Retina (tissue), 1 donor: ENCODE data around the gene CWF19L2.
"Not testable (repeated sequence)": the region's sequence is repeated elsewhere in the genome, so short reads cannot be mapped to it uniquely, and the experiment has no call there.

Source experiments
- DNase-seq: peaks from one replicate; pipeline ENCODE4 v3.0.0-alpha.2; 2016

The CWF19L2 gene

DNA sequence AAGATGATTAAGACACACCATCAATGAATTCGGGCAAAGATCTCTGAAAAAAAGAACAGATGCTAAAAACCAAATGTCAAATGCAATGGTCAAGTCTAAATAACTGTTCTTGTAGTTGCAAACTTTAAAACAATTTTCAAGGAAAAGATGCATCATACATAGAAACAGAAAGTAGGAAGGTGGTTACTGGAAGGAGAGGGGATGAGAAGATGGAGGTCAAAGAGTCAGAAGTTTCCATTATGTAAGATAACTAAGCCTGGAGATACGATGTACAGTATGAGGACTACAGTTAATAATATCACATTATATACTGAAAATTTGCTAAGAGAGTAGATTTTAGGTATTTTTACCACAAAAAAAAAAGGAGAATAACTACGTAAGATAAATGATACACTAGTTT is 27.1 kb downstream of the CWF19L2 start:
- no peak for DNase-seq

DNA sequence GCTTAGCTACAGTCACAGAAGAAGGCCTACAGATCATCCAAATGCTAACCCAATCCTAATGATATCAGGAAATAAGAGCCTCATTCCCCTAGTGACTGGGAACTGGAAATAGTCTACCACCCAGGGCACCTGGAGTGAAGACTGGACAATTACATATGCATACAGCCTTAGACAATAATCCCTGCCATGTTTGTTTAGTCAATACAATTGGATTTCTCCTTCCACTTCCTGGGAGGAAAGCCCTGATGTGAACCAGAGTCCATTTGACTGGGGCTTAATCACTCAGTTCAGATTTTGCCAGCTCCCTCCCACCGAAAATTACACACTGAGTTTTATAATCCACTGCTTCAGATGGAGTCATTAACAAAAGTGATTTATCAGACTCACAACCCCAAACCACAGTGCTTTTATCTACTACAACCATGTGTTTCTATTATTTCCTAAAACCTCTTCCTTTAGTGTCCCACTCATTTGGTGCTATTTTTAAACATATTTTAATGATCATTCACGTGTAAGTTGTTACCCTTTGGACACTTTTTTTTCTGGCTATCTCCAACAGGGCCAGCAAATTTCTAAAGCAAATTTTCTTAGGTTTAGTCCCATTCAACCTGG is 29.9 kb downstream of the CWF19L2 start:
- DNase-seq: no peak

DNA sequence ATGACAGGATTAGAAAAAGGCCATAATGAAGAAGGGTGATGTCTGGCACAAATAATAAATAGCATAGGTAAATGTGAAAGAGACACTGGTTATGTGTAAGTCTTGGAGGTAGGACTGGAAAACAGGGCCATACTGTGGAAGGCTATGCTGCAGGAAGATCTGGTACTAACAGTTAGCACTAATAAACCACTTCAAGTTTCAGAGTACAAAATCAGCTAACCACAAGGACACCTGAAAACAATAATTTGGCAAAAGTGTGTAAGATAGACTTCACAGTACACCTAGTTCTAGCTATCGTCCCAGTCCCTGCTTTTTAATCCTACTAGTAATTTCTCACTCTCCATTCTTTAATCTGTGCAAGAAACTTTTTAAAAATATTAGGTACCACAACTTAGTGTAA is 44.3 kb downstream of the CWF19L2 start:
- no peak for DNase-seq

DNA sequence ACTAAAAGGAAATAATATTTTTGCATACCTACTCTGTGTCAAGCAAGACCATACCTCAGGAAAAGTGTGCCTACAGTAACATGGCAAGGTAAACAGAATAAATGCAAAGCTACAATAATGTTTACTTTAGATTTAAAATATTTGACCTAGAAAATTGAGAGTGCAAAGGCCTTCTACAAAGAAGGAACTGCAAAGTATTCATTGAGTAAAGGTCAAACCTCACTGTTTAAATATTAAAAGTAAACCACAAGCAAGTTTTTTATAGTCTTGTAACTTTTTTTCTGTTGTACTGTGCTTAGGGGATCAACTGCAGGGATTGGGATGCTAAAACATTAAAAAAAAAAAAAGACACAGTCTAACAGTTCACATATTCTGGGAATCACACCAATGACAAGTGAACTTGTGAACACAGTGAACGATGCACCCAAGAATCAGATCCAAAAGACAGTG is 48.8 kb downstream of the CWF19L2 start:
- DNase-seq: no peak

DNA sequence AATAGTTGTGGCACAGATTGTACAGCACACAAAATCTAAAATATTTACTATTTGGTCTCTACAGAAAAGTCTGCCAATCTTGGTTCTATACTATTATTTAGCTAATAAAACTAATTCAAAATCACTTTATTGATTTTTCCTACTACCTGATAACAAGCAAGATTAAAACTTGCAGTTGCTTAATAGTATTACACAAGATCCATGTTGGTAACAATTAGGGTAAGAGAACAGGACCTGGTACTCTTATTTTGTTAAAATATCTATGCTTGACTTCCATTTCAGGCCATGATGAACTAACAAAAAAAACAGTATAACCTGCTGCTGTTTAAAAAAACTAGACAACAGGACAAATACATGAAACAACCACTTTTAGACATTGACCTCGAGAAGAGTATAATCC is 52.4 kb downstream of the CWF19L2 start:
- DNase-seq: no peak

DNA sequence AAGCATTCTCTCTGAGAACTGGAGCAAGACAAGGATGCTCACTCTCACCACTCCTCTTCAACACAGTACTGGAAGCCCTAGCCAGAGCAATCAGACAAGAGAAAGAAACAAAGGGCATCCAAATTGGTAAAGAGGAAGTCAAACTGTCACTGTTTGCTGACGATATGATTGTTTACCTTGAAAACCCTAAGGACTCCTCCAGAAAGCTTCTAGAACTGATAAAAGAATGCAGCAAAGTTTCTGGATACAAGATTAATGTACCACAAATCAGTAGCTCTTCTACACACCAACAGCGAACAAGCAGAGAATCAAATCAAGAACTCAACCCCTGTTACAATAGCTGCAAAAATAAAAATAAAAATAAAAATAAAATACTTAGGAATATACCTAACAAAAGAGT is 56.5 kb downstream of the CWF19L2 start:
- DNase-seq: not testable (repeated sequence)

DNA sequence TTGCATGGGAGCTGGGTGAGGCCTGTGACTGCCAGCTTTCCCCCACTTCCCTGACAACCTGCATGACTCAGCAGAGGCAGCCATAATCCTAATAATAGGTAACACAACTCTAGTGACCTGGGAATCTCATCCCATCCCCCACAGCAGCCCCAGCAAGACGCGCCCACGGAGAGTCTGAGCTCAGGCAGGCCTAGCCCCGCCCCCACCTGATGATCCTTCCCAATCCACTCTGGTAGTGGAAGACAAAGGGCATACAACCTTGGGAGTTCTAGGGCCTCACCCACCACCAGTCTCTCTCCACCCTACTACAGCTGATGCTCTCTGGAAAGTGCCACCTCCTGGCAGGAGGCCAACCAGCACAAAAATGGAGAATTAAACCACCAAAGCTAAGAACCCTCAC is 60.3 kb downstream of the CWF19L2 start:
- no peak for DNase-seq

DNA sequence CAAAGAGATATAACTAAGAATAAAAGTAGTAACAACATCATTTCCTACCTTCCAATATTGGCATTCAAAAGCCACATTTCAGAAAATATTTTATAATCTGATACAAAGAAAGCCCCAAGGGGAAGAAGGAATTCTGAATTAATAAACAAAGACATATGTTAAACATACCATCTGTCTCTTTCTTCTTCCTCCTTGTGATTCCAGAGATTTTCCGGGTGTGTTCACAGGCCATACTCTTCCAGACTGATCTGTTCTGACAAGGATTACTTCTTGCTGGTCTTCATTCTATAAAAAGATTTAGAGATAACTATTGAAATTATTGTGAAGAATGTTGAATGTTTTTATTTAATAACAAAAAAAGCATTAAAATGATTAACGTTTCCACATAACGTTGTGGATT is 65.0 kb downstream of the CWF19L2 start:
- no peak for DNase-seq

DNA sequence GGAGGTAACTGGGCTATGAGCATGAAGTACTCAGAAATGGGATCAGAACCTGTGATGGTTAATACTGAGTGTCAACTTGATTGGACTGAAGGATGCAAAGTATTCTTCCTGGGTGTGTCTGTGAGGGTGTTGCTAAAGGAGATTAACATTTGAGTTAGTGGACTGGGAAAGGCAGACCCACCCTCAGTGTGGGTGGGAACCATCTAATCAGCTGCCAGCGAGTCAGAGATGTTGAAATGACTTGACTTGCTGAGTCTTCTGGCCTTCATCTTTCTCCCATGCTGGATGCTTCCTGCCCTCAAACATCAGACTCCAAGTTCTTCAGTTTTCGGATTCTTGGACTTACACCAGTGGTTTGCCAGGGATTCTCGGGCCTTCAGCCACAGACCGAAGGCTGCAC is 66.9 kb downstream of the CWF19L2 start:
- not testable (repeated sequence) for DNase-seq

DNA sequence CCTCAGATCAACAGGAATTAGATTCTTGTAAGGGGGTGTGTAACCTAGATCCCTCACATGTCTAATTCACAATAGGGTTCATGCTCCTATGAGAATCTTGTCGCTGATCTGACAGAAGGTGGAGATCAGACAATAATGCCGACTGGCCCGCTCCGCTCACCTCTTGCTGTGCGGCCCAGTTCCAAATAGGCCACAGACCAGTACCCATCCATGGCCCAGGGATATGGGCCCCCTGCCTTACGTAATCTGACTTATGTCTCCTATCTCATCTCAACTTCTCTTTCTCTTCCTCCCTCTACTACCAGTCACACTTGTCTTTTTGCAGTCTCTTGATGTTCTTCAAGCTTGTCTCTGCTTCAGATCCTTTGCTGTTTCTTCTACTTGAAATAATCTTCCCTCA is 70.0 kb downstream of the CWF19L2 start:
- DNase-seq: no peak

DNA sequence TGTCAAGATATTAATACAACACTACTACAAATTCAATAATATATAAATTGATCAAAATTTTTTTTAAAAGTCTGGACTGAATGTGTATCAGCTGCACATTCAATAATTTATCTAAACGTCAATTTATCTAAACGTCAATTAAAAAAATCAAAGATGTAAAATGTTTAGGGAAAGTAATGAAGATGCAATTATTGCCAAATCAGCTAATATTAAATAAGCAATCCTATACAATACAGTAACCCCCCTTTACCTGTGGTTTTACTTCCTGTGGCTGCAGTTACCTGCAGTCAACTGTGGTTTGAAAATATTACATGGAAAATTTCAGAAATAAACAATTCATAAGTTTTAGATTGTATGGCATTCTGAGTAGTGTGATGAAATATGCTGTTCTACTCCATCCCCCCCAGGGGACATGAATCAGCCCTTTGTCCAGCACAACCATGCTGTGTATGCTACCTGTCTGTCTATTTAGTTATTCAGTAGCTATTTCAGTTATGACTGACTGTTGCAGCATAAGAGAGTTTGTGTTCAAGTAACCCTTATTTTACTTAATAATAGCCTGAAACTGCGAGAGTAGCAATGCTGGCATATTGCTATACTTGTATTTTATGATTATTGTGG is 72.2 kb downstream of the CWF19L2 start:
- no peak for DNase-seq

DNA sequence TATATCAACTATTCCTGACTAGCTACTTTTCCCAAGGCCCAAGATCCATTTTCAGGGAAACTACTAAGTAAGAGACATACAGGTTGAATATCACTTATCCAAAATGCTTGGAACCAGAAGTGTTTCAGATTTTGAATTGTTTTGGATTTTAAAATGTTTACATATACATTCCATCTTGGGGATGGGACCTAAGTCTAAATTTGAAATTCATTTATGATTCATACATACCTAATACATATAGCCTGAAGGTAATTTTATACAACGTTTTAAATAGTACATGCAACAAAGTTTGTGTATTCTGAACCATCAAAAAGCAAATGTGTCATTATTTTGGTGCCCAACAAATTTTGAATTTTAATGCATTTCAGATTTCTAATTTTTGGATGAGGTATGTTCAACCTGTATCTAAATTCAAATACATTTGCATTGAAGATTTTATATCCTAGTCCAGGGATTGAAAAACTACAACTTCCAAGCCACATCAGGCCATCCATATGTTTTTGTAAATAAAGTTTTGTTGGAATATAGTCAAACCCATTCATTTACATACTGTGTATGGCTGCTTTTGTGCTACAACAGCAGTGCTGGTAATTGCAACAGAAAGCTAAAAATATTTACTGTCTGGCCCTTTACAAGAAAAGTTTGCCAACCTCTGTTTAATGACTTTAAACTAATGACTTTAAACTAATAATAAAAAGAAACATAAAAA is 73.3 kb downstream of the CWF19L2 start:
- DNase-seq: no peak

DNA sequence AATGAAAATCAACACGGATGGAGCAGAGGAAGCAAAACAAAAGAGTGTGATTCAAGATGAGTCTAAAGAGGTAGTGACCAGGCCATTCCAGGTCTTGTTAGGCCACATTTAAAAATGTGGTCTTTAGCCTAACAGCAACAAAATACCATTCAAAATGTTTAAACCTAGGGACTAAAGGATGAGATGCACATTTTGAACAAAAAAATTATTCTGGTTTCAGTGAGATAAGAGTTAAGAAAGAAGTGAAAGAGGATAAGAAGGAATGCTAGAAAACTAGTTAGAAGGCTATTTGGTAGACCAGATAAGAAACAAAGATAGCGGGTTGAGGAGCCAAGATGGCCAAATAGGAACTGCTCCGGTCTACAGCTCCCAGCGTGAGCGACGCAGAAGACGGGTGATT is 85.2 kb downstream of the CWF19L2 start:
- no peak for DNase-seq

DNA sequence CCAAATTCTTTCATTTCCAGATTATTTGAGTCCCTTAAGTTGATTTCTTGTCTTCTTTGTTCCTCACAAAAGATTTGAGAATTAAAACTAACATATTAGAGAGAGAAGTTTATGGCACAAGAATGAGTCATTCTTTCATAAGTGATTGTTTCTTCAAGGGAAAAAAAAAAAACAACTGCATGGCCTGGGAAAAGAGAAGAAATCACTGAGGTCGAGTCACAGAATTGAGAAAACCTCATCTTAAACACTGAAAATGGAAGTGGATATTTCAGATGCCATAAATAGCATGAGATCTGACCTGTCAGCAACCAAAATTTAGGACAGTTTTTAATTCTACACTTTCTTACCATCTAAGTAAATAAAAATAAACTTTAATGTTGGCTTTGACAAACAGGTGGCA is 87.2 kb downstream of the CWF19L2 start:
- no peak for DNase-seq

DNA sequence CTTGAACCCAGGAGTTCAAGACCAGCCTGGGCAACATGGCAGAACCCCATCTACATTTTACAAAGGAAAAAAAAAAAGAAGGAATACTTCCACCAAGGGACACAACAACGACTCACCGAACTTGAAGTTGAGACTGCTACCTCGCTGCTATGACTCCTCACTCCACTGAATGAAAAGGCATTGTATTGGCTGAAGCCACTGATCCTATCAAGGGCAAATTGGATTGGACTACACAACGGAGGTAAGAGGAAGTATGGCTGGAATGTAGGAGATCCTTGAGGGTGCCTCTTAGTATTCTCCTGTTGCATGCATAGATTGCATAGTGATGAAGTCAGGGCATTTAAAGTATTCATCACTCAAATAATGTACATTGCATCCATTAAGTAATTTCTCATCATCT is 97.9 kb downstream of the CWF19L2 start:
- DNase-seq: no peak

DNA sequence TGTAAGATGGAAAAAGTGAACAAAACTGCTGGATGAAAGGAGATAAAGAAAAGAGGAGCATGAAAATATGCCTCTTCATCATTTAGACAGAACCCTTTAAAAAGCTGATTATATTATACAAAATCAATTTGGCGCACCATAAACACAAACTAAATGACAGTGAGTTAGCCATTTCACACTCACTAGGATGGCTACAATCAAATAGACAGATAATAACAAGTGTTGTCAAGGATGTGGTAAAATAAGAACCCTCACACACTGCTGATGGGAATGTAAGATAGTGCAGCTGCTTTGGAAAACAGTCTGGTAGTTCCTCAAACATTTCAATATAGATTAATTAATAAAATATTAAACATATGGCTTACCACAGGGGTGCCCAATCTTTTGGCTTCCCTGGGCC is 99.7 kb downstream of the CWF19L2 start:
- no peak for DNase-seq

DNA sequence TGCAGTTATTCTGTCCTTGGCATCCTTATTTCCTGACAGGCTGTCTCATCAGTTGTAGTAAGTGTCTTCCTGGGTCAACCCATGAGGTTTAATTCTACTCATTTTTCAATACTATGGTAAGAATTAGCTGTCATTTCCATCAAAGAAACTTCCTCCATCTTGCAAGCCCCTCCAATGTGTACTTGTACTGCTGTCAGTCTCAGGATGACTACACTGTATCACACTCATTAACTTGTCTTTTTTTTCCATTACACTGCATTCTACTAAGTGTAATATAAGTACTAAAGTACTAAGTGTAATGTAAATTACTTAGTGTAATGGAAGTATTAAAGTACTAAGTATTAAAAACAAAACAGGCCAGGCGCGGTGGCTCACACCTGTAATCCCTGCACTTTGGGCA is 102.8 kb downstream of the CWF19L2 start:
- DNase-seq: no peak

DNA sequence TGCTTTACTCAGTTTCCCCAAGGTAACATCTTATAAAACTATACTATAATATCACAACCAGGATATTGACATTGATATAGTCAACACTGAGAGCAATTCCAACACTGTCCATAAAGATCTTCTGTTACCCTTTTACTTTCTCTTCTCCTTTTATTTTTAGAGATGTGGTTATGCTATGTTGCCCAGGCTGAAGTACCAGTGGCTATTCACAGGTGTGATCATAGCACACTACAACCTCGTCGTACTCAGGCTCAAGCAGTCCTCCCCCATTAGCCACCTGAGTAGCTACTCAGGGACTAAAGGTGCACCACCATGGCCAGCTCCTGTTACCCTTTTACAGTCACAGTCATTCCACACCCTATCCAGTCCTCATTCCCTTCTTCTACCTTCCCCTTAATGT is 119.7 kb downstream of the CWF19L2 start:
- no peak for DNase-seq

DNA sequence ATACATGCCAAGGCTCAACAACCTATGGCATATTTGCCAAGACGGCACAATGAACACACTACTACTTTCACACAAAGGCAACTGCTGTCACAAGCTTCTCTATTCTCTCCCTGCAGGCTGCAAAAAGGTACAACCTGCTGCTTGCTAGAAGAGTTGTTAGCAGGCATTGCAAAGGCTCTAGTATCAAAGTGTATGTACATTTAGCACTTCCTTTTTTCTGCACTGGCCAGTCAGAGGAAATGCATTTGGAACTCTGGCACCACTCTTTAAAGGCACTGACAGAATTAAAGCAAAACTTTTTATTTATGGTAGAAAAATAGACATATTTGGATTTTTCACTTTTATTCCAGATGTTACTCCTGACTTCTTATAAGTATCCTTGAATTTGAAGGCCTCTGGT is 125.9 kb downstream of the CWF19L2 start:
- DNase-seq: no peak

DNA sequence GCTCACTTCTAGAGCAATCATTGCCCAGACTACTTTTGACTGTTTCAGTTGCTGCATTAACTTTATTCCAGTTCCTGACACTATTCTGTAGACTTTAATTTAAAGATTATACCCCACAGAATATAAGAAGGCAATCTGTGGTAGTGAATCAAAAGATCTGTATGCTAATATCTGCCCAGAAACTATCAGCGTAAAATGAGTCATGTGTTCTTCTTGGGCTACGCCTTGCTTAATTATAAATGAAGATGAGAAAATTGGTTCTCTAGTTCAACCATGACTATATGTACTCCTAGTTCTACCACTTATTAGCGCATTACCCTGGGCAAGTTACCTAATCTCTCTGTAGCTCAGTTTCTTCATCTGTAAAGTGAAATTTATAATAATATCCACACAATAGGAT is 128.5 kb downstream of the CWF19L2 start:
- no peak for DNase-seq

DNA sequence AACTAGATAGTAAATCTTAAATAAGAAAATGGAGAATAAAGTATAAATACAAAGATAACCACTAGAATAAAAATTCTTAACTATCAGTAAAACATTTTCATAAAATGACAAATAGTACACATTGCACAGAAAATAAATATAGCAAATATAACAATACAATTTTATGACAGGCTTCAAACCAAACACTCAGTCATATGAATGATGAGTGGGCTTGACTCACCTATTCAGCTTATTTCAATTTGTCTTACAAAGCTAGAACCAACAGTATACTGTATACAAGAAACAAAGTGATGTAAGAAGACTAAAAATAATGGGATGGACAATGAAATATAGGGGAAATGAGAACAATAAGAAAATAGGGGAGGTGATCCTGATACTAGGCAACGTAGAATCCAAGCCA is 141.2 kb downstream of the CWF19L2 start:
- DNase-seq: no peak

DNA sequence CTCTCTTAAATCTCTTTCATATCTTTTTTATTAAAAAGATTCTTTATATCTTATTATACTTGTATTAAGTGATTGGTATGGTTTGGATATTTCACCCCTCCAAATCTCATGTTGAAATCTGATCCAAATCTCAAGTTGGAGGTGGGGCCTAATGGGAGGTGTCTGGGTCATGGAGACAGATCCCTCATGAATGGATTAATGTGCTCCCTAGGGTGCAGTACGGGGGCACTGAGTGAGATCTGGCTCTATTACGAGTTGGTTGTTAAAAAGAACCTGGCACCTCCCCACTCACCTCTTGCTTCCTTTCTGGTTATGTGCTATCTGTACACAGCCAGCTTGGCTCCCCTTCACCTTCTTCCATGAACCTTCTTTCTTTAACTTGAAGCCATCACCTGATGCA is 149.6 kb downstream of the CWF19L2 start:
- no peak for DNase-seq

DNA sequence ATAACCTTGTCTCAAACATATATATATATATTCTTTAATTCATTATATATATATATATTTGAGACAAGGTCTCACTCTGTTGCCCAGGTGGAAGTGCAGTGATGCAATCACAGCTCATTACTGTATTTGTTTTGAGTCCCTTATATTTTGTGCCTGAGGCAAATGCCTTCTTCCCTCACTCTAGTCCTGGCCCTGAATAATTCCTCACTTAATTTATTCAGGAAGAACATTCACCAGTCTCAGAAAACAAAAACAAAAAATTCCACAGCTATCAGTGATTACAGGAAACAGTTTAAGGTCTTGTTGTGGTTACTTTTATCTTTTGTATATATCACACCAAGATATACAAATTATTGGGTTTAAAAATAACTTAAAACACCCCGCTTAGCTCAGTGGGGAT is 155.7 kb downstream of the CWF19L2 start:
- DNase-seq: no peak

DNA sequence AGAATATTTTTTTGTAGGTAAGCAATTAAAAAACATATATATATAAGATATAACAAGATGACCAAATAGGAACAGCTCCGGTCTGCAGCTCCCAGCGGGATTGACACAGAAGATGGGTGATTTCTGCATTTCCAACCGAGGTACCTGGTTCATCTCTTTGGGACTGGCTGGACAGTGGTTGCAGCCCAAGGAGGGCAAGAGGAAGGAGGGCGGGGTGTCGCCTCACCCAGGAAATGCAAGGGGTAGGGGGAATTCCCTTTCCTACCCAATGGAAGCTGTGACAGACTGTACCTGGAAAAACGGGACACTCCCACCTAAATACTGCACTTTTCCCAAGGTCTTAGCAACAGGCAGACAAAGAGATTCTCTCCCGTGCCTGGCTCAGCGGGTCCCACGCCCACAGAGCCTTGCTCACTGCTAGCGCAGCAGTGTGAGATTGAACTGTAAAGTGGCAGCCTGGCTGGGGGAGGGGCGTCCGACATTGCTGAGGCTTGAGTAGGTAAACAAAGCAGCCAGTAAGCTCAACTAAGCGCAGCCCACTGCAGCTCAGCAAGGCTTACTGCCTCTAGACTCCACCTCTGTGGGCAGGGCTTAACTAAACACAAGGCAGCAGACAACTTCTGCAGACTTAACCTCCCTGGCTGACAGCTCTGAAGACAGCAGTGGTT is 163.8 kb downstream of the CWF19L2 start:
- no peak for DNase-seq
